Measurements from ENCODE around the gene ERH.
"Not testable (repeated sequence)": the region's sequence is repeated elsewhere in the genome, so short reads cannot be mapped to it uniquely, and the experiment has no call there.

The ERH gene

GRCh38 chr14:69429643-69430042 is 31.5 kb upstream of the ERH start:
- TF ChIP-seq CTCF (conservative IDR thresholded peaks at IDR 0.05) (no peak), ZFX (IDR thresholded peaks at IDR 0.05) (no peak)
- H3K27ac ChIP-seq, result no peak overlapping the region

- TF ChIP-seq CTCF (conservative IDR thresholded peaks at IDR 0.05), result no peak
- no peak for TF ChIP-seq ZFX (IDR thresholded peaks at IDR 0.05)
- no peak overlapping the region for H3K27ac ChIP-seq
These were observed 30.3 kb upstream of the ERH start for GRCh38 chr14:69428289-69428998.

GRCh38 chr14:69427596-69427995 is 29.5 kb upstream of the ERH start:
- H3K27ac ChIP-seq, result no peak overlapping the region
- TF ChIP-seq CTCF (conservative IDR thresholded peaks at IDR 0.05) (no peak), ZFX (IDR thresholded peaks at IDR 0.05) (no peak)

GRCh38 chr14:69424149-69424923 is 26.2 kb upstream of the ERH start:
- no peak for TF ChIP-seq CTCF (conservative IDR thresholded peaks at IDR 0.05)
- no peak for TF ChIP-seq ZFX (IDR thresholded peaks at IDR 0.05)
- H3K27ac ChIP-seq, result no peak overlapping the region

GRCh38 chr14:69423279-69423678 is 25.2 kb upstream of the ERH start:
- TF ChIP-seq ZFX (IDR thresholded peaks at IDR 0.05) (no peak), CTCF (conservative IDR thresholded peaks at IDR 0.05) (no peak)
- H3K27ac ChIP-seq, result no peak overlapping the region

GRCh38 chr14:69416087-69416486 is 18.0 kb upstream of the ERH start:
- H3K27ac ChIP-seq, result not testable (repeated sequence)

GRCh38 chr14:69413483-69413882 is 15.4 kb upstream of the ERH start:
- no peak overlapping the region for H3K27ac ChIP-seq
- no peak for TF ChIP-seq ZFX (IDR thresholded peaks at IDR 0.05)
- no peak for TF ChIP-seq CTCF (conservative IDR thresholded peaks at IDR 0.05)

All from C4-2B (cell line).